ENCODE measurements around the gene SUSD4.

SUSD4 gene

DNA sequence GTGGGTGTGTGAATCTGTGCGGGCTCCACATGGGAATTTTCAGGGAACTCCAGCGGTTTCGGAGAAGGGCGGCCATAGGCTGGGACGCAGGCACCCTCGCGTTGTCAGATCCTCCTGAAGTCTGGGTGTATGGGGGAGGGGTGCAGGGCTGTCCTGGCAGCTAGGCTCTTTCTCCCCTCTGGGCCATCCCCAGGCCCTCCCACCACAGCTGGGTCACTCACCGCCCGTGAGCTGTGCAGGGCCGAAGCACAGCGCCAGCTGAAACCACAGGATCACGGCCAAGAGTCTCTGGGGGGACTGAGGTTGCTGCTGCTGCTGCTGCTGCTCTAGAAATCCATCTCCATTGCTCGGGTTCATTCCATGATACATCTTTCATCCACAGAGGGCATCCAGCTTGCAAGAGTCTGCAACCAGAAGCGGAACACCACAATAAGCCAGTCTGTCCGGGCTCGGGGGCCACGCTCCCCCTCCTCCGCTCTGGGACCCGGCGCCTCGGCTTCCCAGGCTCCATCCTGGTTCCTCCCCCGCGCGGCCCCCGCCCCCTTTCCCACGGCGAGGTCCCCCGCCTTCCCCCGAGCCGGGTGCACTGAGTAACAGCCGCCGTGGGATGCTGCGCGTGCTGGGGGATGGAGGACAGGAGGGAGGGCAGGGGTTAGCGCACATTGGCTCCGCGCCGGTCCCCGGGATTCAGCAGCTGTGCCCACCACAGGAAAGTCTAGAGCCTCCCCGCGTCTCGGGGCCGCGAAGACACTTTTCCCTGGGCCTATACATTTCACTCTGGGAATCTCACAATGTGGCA is 720 bp downstream of the SUSD4 start:
- no peak for DNase-seq (ENCODE audit: low read depth)

GRCh38 chr1:223358826-223359225 is 5.2 kb downstream of the SUSD4 start:
- DNase-seq (ENCODE audit: low read depth), result no peak

- DNase-seq (ENCODE audit: low read depth), result no peak
Measured at GRCh38 chr1:223355699-223356098, 8.3 kb downstream of the SUSD4 start.

DNA sequence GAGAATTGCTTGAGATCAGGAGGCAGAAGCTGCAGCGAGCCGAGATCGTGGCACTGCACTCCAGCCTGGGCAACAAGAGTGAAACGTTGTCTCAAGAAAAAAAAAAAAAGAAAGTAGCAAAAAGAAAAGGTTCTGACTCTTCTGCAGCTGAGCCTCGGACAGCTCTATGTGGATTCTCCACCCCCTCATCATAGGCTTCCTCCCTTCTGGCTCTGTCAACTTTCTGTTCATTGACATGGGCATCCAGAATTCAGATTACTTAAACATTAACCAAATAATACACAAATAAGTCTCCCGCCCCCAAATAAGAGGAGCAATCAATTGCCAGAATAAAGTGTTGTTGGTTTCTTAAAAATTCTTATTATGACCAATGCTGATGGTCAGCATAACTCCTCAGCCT is 10.0 kb downstream of the SUSD4 start:
- DNase-seq (ENCODE audit: low read depth), result no peak

- no peak for DNase-seq (ENCODE audit: low read depth)
Measured at GRCh38 chr1:223352944-223353343, 11.0 kb downstream of the SUSD4 start.

- peak; percentile 8 for DNase-seq (ENCODE audit: low read depth)
Measured at GRCh38 chr1:223350361-223350908, 13.5 kb downstream of the SUSD4 start.

DNA sequence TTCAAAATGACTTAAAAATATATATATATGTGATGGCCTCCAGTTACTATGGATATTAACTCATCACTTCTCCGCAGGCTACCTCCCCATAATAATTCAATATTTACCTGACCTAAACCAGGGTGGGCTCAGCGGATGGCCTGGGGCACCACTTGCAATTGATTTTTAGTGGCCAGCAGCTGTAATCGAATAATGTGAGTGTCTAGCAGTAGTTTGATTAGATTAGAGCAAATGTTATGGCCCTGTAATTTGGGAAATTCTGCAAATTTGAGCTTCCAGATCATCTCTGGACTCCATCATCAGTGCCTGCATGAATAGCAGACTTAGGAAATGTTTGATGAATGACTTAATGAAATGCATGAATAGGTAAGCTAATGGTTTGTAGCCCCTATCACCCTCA is 14.7 kb downstream of the SUSD4 start:
- no peak for DNase-seq (ENCODE audit: low read depth)

DNA sequence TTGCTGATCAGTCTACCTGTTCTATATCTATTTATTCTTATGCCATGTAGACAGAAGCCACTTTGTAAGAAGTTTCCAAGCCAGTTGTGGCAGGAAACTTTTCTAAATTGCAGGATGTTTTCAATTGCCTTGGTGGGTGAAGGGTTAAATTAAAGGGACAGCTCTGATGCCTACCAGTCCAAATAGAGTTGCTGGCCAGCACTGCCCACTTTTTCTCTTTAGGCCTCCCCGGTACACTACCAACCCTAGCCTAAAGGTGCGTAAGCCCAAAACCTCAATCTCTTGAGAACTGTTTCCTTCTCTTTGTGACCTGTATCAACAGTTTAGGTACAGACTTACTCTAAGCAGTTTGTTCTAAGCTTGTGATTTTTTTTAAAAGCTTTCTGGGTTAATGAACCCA is 15.5 kb downstream of the SUSD4 start:
- no peak for DNase-seq (ENCODE audit: low read depth)

GRCh38 chr1:223347583-223347982 is 16.4 kb downstream of the SUSD4 start:
- no peak for DNase-seq (ENCODE audit: low read depth)

DNA sequence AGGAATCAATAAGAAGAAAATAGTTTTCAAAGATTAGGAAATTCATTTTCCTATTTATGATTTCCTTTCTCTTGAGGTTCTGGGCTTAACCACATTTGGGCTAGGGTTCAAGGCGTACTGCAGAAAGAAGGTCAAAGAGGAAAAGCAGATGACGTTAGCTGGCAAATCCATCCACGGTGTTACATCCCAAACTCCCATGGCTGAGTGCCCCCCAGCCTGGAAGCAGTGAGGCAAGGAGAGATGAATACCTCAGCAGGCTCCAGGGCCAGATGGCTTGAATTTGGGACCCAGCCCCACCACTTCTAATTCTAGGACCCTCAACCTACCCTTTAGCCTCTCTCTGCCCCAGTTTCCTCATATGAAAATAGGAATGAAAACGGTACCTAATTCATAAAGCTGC is 17.7 kb downstream of the SUSD4 start:
- DNase-seq (ENCODE audit: low read depth), result no peak

GRCh38 chr1:223345720-223346119 is 18.3 kb downstream of the SUSD4 start:
- DNase-seq (ENCODE audit: low read depth), result no peak

- DNase-seq (ENCODE audit: low read depth), result no peak
Measured at GRCh38 chr1:223344491-223344890, 19.5 kb downstream of the SUSD4 start.

DNA sequence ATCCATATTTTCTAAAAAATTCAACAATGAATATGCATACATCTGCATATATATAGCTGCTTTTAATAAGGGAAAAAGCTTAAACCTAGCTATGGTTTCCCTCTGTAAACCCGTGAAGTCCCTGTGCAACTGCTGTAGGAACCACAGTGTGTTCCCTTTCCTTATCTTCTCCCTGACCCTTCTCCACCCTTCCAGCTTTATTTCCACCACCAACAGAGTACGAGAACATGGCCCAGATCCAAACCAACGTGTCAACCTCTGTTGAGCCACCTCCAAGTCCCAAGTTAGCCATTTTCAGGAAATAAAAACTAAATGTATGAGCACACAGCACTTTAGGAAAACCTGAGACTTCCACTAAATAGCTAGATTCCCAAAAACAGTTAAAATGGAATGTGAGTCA is 20.3 kb downstream of the SUSD4 start:
- DNase-seq (ENCODE audit: low read depth), result no peak

GRCh38 chr1:223341121-223341520 is 22.9 kb downstream of the SUSD4 start:
- no peak for DNase-seq (ENCODE audit: low read depth)

GRCh38 chr1:223340637-223341036 is 23.3 kb downstream of the SUSD4 start:
- DNase-seq (ENCODE audit: low read depth), result no peak

- no peak for DNase-seq (ENCODE audit: low read depth)
Measured at GRCh38 chr1:223339861-223340260, 24.1 kb downstream of the SUSD4 start.

- DNase-seq (ENCODE audit: low read depth), result no peak
Measured at GRCh38 chr1:223338811-223339746, 24.9 kb downstream of the SUSD4 start.

- no peak for DNase-seq (ENCODE audit: low read depth)
Measured at GRCh38 chr1:223337174-223337869, 26.7 kb downstream of the SUSD4 start.

DNA sequence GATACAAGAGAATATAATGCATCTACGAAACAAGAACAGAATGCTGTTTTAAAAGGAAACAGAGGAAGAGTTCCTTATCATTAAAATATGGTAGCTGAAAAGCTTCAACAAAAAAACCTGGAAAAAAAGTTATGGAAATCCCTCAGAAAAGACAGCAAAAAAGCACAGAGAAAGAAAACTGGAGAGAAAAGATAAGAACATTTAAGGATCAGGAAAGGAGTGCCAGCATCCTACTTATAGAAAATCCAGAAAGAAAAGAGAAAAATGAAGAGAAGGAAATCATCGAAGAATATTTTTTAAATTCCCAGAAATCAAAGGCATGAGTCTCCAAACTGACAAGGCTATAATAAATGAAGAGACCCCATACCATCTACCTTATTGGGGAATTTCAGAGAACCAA is 29.8 kb downstream of the SUSD4 start:
- no peak for DNase-seq (ENCODE audit: low read depth)

DNA sequence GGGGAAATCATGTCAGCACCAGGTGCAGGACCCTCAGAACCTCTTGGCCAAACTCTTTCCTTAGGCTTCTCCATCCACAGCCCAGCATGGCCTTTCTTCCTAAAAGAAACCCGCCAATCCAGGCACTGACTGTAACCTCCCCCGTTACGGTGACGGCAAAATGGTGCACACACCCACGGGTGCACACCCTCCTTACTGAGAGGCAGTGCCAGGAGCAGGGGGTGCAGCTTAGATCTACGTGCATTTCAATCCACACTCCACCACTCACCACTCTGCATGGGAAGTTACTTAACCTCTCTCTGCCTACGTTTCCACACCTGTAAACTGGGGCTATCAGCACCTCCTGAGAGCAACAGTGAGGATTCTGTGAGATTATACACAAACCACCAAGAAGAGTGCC is 31.0 kb downstream of the SUSD4 start:
- DNase-seq (ENCODE audit: low read depth), result no peak

DNA sequence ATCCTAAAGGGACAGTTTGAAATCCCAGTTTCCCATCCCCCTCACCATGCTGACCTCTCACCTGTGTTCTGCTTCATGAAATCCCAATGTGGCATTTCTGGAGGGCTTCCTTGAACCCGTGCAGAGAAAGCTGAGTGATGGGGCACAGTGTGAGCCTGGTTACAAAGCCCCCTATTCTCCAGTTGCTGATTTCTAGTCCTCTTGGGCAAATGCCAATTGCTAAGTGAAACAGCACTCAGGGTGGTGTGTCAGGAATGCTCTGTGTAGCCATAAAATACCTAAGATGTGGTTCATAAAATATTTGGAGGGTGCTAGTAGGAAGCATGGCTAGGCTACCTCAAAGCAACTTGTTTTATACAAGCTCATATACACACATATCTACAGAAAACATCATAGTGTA is 32.0 kb downstream of the SUSD4 start:
- DNase-seq (ENCODE audit: low read depth), result peak; percentile 20

DNA sequence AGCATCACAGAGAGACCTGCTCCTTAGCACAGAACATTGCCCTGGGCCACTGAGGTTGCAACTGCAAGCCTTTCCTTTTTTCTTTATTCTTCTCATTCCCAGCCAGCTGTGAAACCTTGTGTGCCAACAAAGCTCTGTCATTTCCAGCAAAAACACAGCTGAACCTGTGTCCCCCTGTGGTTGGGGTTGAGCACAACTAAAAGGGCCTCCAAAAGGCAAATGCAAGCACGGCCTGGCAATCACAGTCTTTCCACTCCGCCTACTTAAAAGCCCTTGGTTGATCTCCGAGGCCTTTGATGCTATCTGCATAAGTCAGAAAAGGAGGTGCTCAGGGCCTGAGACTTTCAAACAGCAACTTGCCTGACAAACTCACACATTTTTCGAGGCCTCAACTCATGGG is 32.7 kb downstream of the SUSD4 start:
- DNase-seq (ENCODE audit: low read depth), result no peak
